Uterus (tissue), 2 donors: ENCODE results near the gene GLOD4.

Experiments used
- CTCF ChIP-seq, 4 experiments: fragments of 200-600 bp in 2 of 4; fragments of 450-650 bp in 2 of 4; sonication (generic) in 2 of 4; IDR thresholded peaks; one replicate each; pipeline ENCODE4 v1.5.1; 2016 to 2019; ENCODE audit warnings: antibody characterized with exemption in 4 of 4, mild to moderate bottlenecking in 2 of 4, moderate library complexity in 1 of 4
- POLR2A ChIP-seq, 2 donors: fragments of 450-650 bp; IDR thresholded peaks; one replicate each; pipeline ENCODE4 v1.6.1; 2016; ENCODE audit warnings: antibody characterized with exemption in 2 of 2, mild to moderate bottlenecking in 1 of 2, moderate library complexity in 1 of 2

- TF ChIP-seq CTCF (IDR thresholded peaks at IDR 0.05), result no peak
- TF ChIP-seq POLR2A (IDR thresholded peaks at IDR 0.05), result no peak
Measured at GRCh38 chr17:726271-726919, 55.7 kb downstream of the GLOD4 start.
